Keratinocyte (primary cell): ENCODE measurements around the gene EIF3B. TPM values are rescaled to one million over a fixed set of nuclear protein-coding genes. Genes with fewer than 3 reads are reported as not detected.

ENCODE experiments used
- DNase-seq: peaks from one replicate; pipeline ENCODE4 v3.0.0-alpha.2; 2011; ENCODE audit warnings: low read depth, missing footprints, low spot score
- FAIRE-seq: peaks from 2 replicates; lab custom pipeline; 2011; peaks lifted over from hg19 to GRCh38; lab: Jason Lieb, UNC
- H2AFZ ChIP-seq: 2 replicates; pipeline ENCODE4 v1.6.0; 2012; ENCODE audit warnings: low read length, control low read depth, inconsistent platforms; ENCODE audit not compliant: control insufficient read depth
- H3K27ac ChIP-seq: 2 replicates; pipeline ENCODE4 v1.5.1; 2011; ENCODE audit warnings: low read length; ENCODE audit not compliant: control insufficient read depth, insufficient read depth
- H3K27me3 ChIP-seq: 3 replicates; pipeline ENCODE4 v1.6.0; 2011; ENCODE audit warnings: low read length; ENCODE audit not compliant: control insufficient read depth, insufficient read depth; ENCODE audit errors: extremely low read depth
- H3K36me3 ChIP-seq, 2 experiments: 2 replicates in 1 of 2; 3 replicates in 1 of 2; pipeline ENCODE4 v1.5.1; 2011; ENCODE audit warnings: low read length in 2 of 2, mild to moderate bottlenecking in 1 of 2; ENCODE audit not compliant: control insufficient read depth in 2 of 2, insufficient read depth in 2 of 2; ENCODE audit errors: extremely low read depth in 1 of 2
- H3K4me1 ChIP-seq: 3 replicates; pipeline ENCODE4 v1.5.1; 2011; ENCODE audit warnings: low read length; ENCODE audit not compliant: control insufficient read depth, insufficient read depth; ENCODE audit errors: extremely low read depth
- H3K4me2 ChIP-seq: 3 replicates; pipeline ENCODE4 v1.6.0; 2011; ENCODE audit warnings: low read depth, low read length; ENCODE audit not compliant: control insufficient read depth, insufficient read depth; ENCODE audit errors: extremely low read depth
- H3K4me3 ChIP-seq, 3 experiments: fragments of 200-600 bp in 1 of 3; sonication (generic) in 1 of 3; 2 replicates in 2 of 3; 3 replicates in 1 of 3; pipeline ENCODE4 v1.5.1; 2011 to 2016; ENCODE audit warnings: low read length in 3 of 3, mild to moderate bottlenecking in 3 of 3, control low read depth in 2 of 3, inconsistent platforms in 1 of 3, low read depth in 1 of 3, mixed read lengths in 1 of 3, mixed run types in 1 of 3, moderate library complexity in 1 of 3; ENCODE audit not compliant: control insufficient read depth in 2 of 3, insufficient read depth in 2 of 3; ENCODE audit errors: extremely low read depth in 1 of 3
- H3K79me2 ChIP-seq: 2 replicates; pipeline ENCODE4 v1.6.0; 2012; ENCODE audit warnings: low read length; ENCODE audit not compliant: control insufficient read depth, insufficient read depth
- H3K9ac ChIP-seq: 3 replicates; pipeline ENCODE4 v1.6.0; 2011; ENCODE audit warnings: low read length; ENCODE audit not compliant: control insufficient read depth, insufficient read depth; ENCODE audit errors: extremely low read depth
- H3K9me1 ChIP-seq: 3 replicates; pipeline ENCODE4 v1.6.0; 2011; ENCODE audit warnings: low read length; ENCODE audit not compliant: control insufficient read depth, insufficient read depth; ENCODE audit errors: extremely low read depth
- H3K9me3 ChIP-seq: 2 replicates; pipeline ENCODE4 v1.5.1; 2012; ENCODE audit warnings: low read depth, low read length; ENCODE audit not compliant: control insufficient read depth
- H4K20me1 ChIP-seq: 3 replicates; pipeline ENCODE4 v1.6.0; 2011; ENCODE audit warnings: low read length; ENCODE audit not compliant: control insufficient read depth, insufficient read depth; ENCODE audit errors: extremely low read depth
- CTCF ChIP-seq, 3 experiments: IDR thresholded peaks in 1 of 3; conservative IDR thresholded peaks in 1 of 3; optimal IDR thresholded peaks in 1 of 3; 2 replicates in 2 of 3; 3 replicates in 1 of 3; pipeline versions ENCODE3 to v1.5.1; 2011; ENCODE audit warnings: low read length in 3 of 3, mild to moderate bottlenecking in 3 of 3, moderate library complexity in 2 of 3, control low read depth in 1 of 3, inconsistent platforms in 1 of 3; ENCODE audit not compliant: insufficient read depth in 2 of 3; ENCODE audit errors: extremely low read depth in 1 of 3
- EZH2 ChIP-seq: IDR thresholded peaks from one replicate; pipeline ENCODE4 v1.6.1; 2012; ENCODE audit warnings: inconsistent platforms, mild to moderate bottlenecking, low read length, moderate library complexity
- dilution Hi-C: fragments of 300-500 bp; cut with MboI; formaldehyde crosslinking; loops from one replicate; pipeline ENCODE4 v1.7.0; 2020; ENCODE audit warnings: low sequenced_read_pairs; ENCODE audit not compliant: extremely low pct_ligation_motif_present
- polyA plus RNA-seq, 5 experiments: library from polyadenylated mRNA; depleted of rRNA in 3 of 5; stranded (reverse) in 3 of 5; stranded (forward) in 1 of 5; unstranded in 1 of 5; fragments of >200 nt; gene quantifications; 1 replicate in 1 of 5; 2 replicates in 3 of 5; 3 replicates in 1 of 5; pipeline versions ENCODE4 v1.2.1 to v1.2.3, GENCODE V29; 2011 to 2012; ENCODE audit warnings: missing spikeins in 2 of 5, low read depth in 1 of 5, low replicate concordance in 1 of 5

EIF3B gene
- polyA plus RNA-seq, 1 donor (not counting 4 experiments of a cell fraction or from before 2014, with no cell fraction given), result 169 TPM

GRCh38 chr7:2315787-2316186, 38.8 kb upstream of the EIF3B start:
- Histone ChIP-seq H3K79me2 (peaks cover 3% of the 10 kb centered on the region), H3K36me3 (no peaks in the 10 kb centered on the region), H3K27me3 (no peaks in the 10 kb centered on the region), H3K4me3 (no peak overlapping the region), H3K9me1 (no peaks in the 10 kb centered on the region), H2AFZ (no peak overlapping the region), H3K27ac (no peak overlapping the region), H3K4me1 (no peaks in the 10 kb centered on the region), H3K9me3 (no peaks in the 10 kb centered on the region), H3K9ac (no peak overlapping the region), H3K4me2 (no peak overlapping the region), H4K20me1 (no peaks in the 10 kb centered on the region)
- dilution Hi-C loops, result no loop called here
- FAIRE-seq (no peak), DNase-seq (no peak)
- no peak for TF ChIP-seq CTCF (optimal IDR thresholded peaks at IDR 0.05 in 1 of 3, IDR thresholded peaks at IDR 0.05 in 1 of 3, conservative IDR thresholded peaks at IDR 0.05 in 1 of 3; ENCODE audit: extremely low read depth in 1 of 3, insufficient read depth in 2 of 3, low read length in 3 of 3)
- no peak for TF ChIP-seq EZH2

GRCh38 chr7:2316578-2316977, 38.0 kb upstream of the EIF3B start:
- Histone ChIP-seq H3K79me2 (peaks cover 3% of the 10 kb centered on the region), H3K27ac (no peak overlapping the region), H3K9me3 (no peaks in the 10 kb centered on the region), H3K9ac (no peak overlapping the region), H2AFZ (no peak overlapping the region), H3K4me1 (peaks cover 2% of the 10 kb centered on the region), H3K27me3 (no peaks in the 10 kb centered on the region), H4K20me1 (no peaks in the 10 kb centered on the region), H3K9me1 (no peaks in the 10 kb centered on the region), H3K4me2 (no peak overlapping the region), H3K36me3 (no peaks in the 10 kb centered on the region), H3K4me3 (no peak overlapping the region)
- DNase-seq (no peak), FAIRE-seq (no peak)
- TF ChIP-seq EZH2 (no peak), CTCF (optimal IDR thresholded peaks at IDR 0.05 in 1 of 3, IDR thresholded peaks at IDR 0.05 in 1 of 3, conservative IDR thresholded peaks at IDR 0.05 in 1 of 3; ENCODE audit: extremely low read depth in 1 of 3, insufficient read depth in 2 of 3, low read length in 3 of 3) (no peak)
- dilution Hi-C loops, result no loop called here
